Type B pancreatic cell (in vitro differentiated cells): ENCODE results near the gene ITPKB. TPM values are rescaled to one million over a fixed set of nuclear protein-coding genes. Genes with fewer than 3 reads are reported as not detected.

Experiments used
- DNase-seq: peaks from one replicate; pipeline ENCODE4 v3.0.0; 2021; ENCODE audit warnings: mixed read lengths; ENCODE audit not compliant: unreplicated experiment; ENCODE audit errors: extremely low spot score
- H3K27ac Mint-ChIP-seq: 2 replicates; pipeline ENCODE4 v1.8.0; 2021; ENCODE audit warnings: mild to moderate bottlenecking, mixed read lengths
- H3K27me3 Mint-ChIP-seq: 2 replicates; pipeline ENCODE4 v1.8.0; 2021; ENCODE audit warnings: mixed read lengths
- H3K36me3 Mint-ChIP-seq: 2 replicates; pipeline ENCODE4 v1.8.0; 2021; ENCODE audit warnings: mixed read lengths
- H3K4me1 Mint-ChIP-seq: one replicate; pipeline ENCODE4 v1.8.0; 2021; ENCODE audit warnings: mixed read lengths; ENCODE audit not compliant: unreplicated experiment
- H3K4me3 Mint-ChIP-seq: 2 replicates; pipeline ENCODE4 v1.8.0; 2021; ENCODE audit warnings: mild to moderate bottlenecking, mixed read lengths
- H3K9me3 Mint-ChIP-seq: 2 replicates; pipeline ENCODE4 v1.8.0; 2021; ENCODE audit warnings: mixed read lengths
- total RNA-seq: library from RNA; stranded (reverse); gene quantifications from 2 replicates; pipeline ENCODE4 v1.2.1, GENCODE V29; 2021; ENCODE audit warnings: low replicate concordance
- TF ChIP-seq, protein P1 (sequence below): fragments of 200-600 bp; sonication (generic); conservative IDR thresholded peaks from 2 replicates; pipeline ENCODE4 v1.5.0; 2021; ENCODE audit warnings: antibody characterized with exemption, mild to moderate bottlenecking

Gene ITPKB
- total RNA-seq, 1 donor from 2014 or later = 31.4 TPM

DNA sequence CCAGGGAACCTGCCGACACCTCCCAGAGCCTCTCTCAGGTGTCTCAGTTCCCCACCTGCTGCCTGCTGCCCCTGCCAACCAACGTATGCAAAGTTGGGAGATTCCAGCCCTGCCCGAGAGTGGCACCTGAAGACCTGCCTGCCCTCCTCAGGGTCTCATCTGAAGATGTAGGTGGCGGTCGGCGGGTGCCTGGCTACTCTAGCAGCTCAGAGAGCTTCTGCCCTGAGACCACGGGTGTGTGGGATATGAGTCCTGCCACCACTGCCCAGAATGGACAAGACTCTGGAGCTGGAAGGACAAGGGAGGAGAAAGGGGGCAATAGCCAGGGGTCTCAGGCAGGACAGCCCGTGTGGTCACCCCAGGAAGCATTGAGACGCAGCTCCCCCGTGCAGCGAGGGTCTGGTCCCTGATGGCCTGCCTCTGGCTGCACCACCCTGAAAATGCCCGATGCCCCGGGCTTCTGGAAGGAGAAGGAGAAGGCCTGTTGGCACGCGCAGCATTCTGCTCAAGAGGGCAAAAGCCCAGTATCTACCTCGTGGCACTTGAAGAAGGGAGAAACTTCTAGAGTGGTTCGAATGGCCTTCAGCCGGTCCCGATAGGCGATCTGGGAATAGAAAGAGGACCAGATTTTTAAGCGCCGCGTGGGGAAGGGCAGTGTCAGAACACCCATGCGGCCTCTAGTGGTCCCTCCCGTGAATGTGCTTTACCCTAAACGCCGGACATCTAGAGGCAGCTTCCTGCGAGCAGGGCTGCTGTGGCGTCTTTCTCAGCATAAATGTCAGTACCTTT lies 101.7 kb downstream of the ITPKB start:
- H3K36me3 Mint-ChIP-seq = peaks cover 13% of the 10 kb centered on the region
- no peak for DNase-seq
- no peak overlapping the region for H3K27ac Mint-ChIP-seq
- peaks cover 4% of the 10 kb centered on the region for H3K4me1 Mint-ChIP-seq
- TF ChIP-seq, protein P1, sequence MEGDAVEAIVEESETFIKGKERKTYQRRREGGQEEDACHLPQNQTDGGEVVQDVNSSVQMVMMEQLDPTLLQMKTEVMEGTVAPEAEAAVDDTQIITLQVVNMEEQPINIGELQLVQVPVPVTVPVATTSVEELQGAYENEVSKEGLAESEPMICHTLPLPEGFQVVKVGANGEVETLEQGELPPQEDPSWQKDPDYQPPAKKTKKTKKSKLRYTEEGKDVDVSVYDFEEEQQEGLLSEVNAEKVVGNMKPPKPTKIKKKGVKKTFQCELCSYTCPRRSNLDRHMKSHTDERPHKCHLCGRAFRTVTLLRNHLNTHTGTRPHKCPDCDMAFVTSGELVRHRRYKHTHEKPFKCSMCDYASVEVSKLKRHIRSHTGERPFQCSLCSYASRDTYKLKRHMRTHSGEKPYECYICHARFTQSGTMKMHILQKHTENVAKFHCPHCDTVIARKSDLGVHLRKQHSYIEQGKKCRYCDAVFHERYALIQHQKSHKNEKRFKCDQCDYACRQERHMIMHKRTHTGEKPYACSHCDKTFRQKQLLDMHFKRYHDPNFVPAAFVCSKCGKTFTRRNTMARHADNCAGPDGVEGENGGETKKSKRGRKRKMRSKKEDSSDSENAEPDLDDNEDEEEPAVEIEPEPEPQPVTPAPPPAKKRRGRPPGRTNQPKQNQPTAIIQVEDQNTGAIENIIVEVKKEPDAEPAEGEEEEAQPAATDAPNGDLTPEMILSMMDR = peak; percentile 59
- no peak overlapping the region for H3K4me3 Mint-ChIP-seq
- H3K9me3 Mint-ChIP-seq = no peaks in the 10 kb centered on the region
- H3K27me3 Mint-ChIP-seq = no peaks in the 10 kb centered on the region

DNA sequence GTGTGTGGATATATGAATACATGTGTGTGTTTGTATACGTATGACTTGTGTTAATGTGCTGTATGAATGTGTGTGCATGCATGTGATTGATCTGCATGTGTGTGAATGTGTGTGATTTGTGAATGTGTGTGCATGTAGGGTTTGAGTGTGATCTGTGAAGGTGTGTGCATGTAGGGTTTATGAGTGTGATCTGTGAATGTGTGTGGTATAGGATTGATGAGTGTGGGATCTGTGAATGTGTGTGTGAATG lies 102.3 kb downstream of the ITPKB start:
- Mint-ChIP-seq H3K9me3 (no peaks in the 10 kb centered on the region), H3K36me3 (peaks cover 13% of the 10 kb centered on the region), H3K27ac (peak overlapping the region; percentile 1), H3K27me3 (no peaks in the 10 kb centered on the region), H3K4me1 (peaks cover 5% of the 10 kb centered on the region), H3K4me3 (no peak overlapping the region)
- DNase-seq = no peak
- TF ChIP-seq, protein P1 = no peak

DNA sequence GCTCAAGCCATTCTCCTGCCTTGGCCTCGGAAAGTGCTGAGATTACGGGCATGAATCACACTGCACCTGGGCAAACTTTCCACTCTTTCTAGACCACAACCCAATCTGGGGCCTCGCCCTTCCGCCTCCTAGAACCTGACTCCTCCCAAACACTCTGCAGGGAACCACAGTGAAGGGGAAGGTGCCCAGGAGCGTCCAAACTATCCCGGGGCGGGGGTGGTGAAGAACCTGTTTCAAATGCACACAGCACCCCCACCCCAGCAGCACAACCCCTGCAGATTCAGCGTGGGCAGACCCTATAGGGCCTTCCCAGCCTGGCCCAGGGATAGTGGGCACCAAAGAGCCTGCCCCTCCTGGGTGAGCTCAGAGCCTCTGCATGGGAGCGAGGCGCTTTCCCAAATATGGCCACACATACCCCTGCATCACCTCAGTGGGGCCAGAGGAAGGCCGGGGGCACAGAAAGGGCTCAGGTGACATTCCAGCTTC lies 103.6 kb downstream of the ITPKB start:
- Mint-ChIP-seq H3K4me1 (peaks cover 7% of the 10 kb centered on the region), H3K36me3 (peaks cover 11% of the 10 kb centered on the region), H3K27me3 (no peaks in the 10 kb centered on the region), H3K9me3 (no peaks in the 10 kb centered on the region), H3K27ac (no peak overlapping the region), H3K4me3 (no peak overlapping the region)
- DNase-seq = no peak
- TF ChIP-seq, protein P1 = no peak

DNA sequence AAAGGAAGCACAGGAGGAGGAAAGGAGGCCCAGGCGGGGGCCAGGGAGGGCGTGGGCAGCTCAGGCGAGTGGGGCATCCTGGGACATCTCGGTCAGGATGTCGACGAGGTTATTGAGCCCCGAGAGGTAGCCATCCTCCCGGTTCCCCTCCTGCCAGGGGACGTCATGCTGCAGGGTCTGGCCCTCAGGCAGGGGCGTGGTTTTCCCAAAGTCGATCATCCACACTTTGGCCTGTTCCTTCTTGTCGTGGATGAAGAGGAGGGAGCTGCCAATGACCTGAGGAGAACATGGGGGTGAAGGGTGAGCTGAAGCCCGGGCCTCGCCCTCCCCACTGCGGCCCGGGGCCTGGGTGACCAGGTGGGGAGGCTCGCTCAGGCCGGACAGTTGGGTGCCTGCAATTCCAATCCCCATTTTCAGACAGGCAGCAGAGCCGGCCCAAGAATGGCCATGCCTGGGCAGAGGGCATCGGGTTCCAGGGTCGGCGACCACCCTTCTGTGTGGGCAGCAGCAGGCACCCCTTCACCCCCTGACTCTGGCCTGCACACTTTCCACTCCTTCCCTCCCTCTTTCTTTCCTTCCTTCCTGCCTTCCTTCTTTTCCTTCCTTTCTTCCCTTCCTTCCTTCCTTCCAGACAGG lies 104.4 kb downstream of the ITPKB start:
- no peak overlapping the region for H3K4me3 Mint-ChIP-seq
- TF ChIP-seq, protein P1 = no peak
- no peak overlapping the region for H3K27ac Mint-ChIP-seq
- peaks cover 9% of the 10 kb centered on the region for H3K36me3 Mint-ChIP-seq
- H3K9me3 Mint-ChIP-seq = no peaks in the 10 kb centered on the region
- H3K4me1 Mint-ChIP-seq = peaks cover 4% of the 10 kb centered on the region
- DNase-seq = no peak
- no peaks in the 10 kb centered on the region for H3K27me3 Mint-ChIP-seq

DNA sequence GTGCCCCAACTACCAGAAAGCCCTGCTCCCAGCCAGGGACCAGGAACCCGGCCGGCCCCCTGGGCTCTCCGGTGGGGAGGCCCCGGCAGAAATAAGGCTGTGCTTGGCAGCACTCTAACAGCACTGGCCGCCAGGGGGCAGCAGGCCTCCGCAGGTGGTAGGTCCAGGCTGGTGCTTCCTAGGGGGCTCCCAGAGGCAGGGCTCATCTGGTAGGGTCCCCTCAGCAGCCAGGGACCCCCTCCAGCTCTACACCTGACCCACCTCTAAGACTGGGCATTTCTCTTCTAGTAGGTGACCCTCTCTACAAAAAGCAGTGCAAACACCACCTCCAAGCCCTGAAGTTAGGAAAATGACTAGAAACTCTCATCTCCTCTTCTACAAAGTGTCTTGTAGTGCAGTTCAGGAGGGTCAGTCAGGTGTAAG lies 104.9 kb downstream of the ITPKB start:
- Mint-ChIP-seq H3K27ac (no peak overlapping the region), H3K27me3 (no peaks in the 10 kb centered on the region)

More for the DNA sequence above, 104.9 kb downstream of the ITPKB start:
- no peak for DNase-seq
- peaks cover 9% of the 10 kb centered on the region for H3K36me3 Mint-ChIP-seq
- no peaks in the 10 kb centered on the region for H3K9me3 Mint-ChIP-seq
- TF ChIP-seq, protein P1 = peak; percentile 98
- no peak overlapping the region for H3K4me3 Mint-ChIP-seq
- peaks cover 4% of the 10 kb centered on the region for H3K4me1 Mint-ChIP-seq
